Gastroesophageal sphincter (tissue), 2 donors: ENCODE results near the gene SLC30A2.

Source experiments
- POLR2A ChIP-seq, 2 donors: fragments of 450-650 bp; IDR thresholded peaks; one replicate each; pipeline ENCODE4 v1.6.1; 2017; ENCODE audit warnings: antibody characterized with exemption in 2 of 2, mild to moderate bottlenecking in 2 of 2, moderate library complexity in 1 of 2
- POLR2AphosphoS5 ChIP-seq: sonication (generic); formaldehyde crosslinking; IDR thresholded peaks from one replicate; pipeline ENCODE4 v1.6.1; 2017; ENCODE audit warnings: antibody characterized with exemption

DNA sequence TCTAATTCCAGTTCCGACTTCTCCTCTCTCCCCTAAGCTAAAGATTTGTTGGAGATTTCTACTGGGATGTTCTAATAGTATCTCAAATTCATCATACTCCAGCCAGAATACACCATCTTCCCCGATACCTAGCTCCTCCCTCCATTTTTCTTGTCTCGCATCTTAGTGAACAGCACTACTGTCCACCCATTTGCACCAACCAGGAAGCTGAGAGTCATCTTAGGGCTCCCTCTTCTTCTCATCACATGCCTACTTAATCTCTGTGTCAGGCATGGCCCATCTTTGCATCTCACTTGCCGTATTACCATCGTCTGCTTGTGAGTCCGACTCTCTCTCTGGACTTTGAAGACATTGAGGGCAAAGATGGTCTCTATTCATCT is 25.0 kb upstream of the SLC30A2 start:
- TF ChIP-seq POLR2A (IDR thresholded peaks at IDR 0.05): no peak
- no peak for TF ChIP-seq POLR2AphosphoS5
